GM06990 (cell line): ENCODE measurements around the gene GPR42.

ENCODE experiments used
- DNase-seq: peaks from one replicate; pipeline ENCODE4 v3.0.0-alpha.2; 2011; ENCODE audit not compliant: insufficient read length; ENCODE audit errors: extremely low read depth
- H3K27me3 ChIP-seq: replicated peaks from 2 replicates; pipeline ENCODE4 v1.6.0; 2011; ENCODE audit warnings: low read length; ENCODE audit not compliant: control insufficient read depth, insufficient read depth
- H3K36me3 ChIP-seq: 2 replicates; pipeline ENCODE4 v1.5.1; 2011; ENCODE audit warnings: low read length; ENCODE audit not compliant: control insufficient read depth, insufficient read depth
- H3K4me3 ChIP-seq: replicated peaks from 2 replicates; pipeline ENCODE4 v1.5.1; 2011; ENCODE audit warnings: low read depth, mild to moderate bottlenecking, control low read depth, low read length
- CTCF ChIP-seq: IDR thresholded peaks from 2 replicates; pipeline ENCODE4 v1.5.1; 2011; ENCODE audit warnings: low read length, control low read depth, mild to moderate bottlenecking, inconsistent platforms; ENCODE audit not compliant: insufficient read depth, poor library complexity, severe bottlenecking

GPR42 gene

GRCh38 chr19:35414442-35414841 lies 43.6 kb downstream of the GPR42 start:
- TF ChIP-seq CTCF, result no peak
- DNase-seq, result no peak
- Histone ChIP-seq H3K27me3 (no peaks in the 10 kb centered on the region), H3K4me3 (no peak overlapping the region), H3K36me3 (no peaks in the 10 kb centered on the region)

- TF ChIP-seq CTCF, result no peak
- no peak for DNase-seq
- Histone ChIP-seq H3K27me3 (no peaks in the 10 kb centered on the region), H3K4me3 (no peak overlapping the region), H3K36me3 (no peaks in the 10 kb centered on the region)
Observed at GRCh38 chr19:35416331-35416730, 45.5 kb downstream of the GPR42 start.

- no peaks in the 10 kb centered on the region for H3K27me3 ChIP-seq
- TF ChIP-seq CTCF, result no peak
- no peak for DNase-seq
Observed at GRCh38 chr19:35417278-35417677, 46.4 kb downstream of the GPR42 start.

GRCh38 chr19:35417713-35418534 lies 47.1 kb downstream of the GPR42 start:
- no peaks in the 10 kb centered on the region for H3K27me3 ChIP-seq
- peak; percentile 52 for DNase-seq
- no peak for TF ChIP-seq CTCF
- no peaks in the 10 kb centered on the region for H3K36me3 ChIP-seq
- no peak overlapping the region for H3K4me3 ChIP-seq

More at GRCh38 chr19:35417278-35417677, 46.4 kb downstream of the GPR42 start:
- Histone ChIP-seq H3K4me3 (no peak overlapping the region), H3K36me3 (no peaks in the 10 kb centered on the region)

- no peak for TF ChIP-seq CTCF
- no peaks in the 10 kb centered on the region for H3K27me3 ChIP-seq
- DNase-seq, result no peak
Observed at GRCh38 chr19:35419046-35419445, 48.2 kb downstream of the GPR42 start.

More at GRCh38 chr19:35419046-35419445, 48.2 kb downstream of the GPR42 start:
- Histone ChIP-seq H3K4me3 (no peak overlapping the region), H3K36me3 (no peaks in the 10 kb centered on the region)
